ENCODE measurements around the gene GPRASP2.
"Not testable (repeated sequence)": the region's sequence is repeated elsewhere in the genome, so short reads cannot be mapped to it uniquely, and the experiment has no call there.

GPRASP2 gene
- 0.33 to 3.9 (median 1.7) reads per million in 17 experiments for total RNA-seq

- peak in 3 of 4 experiments; percentile 11 to 45 (median 39) for DNase-seq
Observed at GRCh38 chrX:102712216-102712966, at the start of gene GPRASP2. GPRASP2 (plus strand) TSS chrX:102712448; CDS start chrX:102714870, 2,422 bp downstream.

DNA sequence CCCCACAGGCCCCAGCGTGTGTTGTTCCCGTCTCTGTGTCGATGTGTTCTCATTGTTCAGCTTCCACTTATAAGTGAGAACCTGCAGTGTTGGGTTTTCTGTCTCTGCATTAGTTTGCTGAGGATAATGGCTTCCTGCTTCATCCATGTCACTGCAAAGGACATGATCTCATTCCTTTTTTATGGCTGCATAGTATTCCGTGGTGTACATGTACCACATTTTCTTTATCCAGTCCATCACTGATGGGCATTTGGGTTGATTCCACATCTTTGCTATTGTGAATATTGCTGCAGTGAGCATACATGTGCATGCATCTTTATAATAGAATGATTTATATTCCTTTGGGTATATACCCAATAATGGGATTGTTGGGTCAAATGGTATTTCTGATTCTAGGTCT is 48.4 kb upstream of the GPRASP2 start:
- DNase-seq = not testable (repeated sequence)

GRCh38 chrX:102667034-102667433 is 45.2 kb upstream of the GPRASP2 start:
- not testable (repeated sequence) for DNase-seq

- DNase-seq = no peak
Observed at GRCh38 chrX:102669526-102669925, 42.7 kb upstream of the GPRASP2 start.

DNA sequence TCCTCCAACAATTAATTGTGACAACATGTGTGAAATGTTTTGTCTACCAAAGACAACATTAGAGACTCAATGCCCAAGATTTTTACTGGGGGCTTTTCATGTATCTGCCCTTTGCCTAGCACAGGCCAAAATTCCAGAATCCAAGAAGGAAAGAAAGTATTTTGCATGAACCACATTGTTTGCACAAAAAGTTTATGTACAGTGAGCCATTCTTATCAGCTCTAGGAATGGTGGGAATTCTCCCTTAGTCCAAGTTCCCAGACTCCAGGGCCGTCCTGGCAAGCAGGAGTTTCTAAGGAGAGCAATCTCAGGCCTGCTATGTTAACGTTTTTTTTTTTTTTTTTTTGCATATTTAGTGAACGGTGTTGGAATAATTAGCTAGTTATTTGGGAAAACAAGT is 39.4 kb upstream of the GPRASP2 start:
- DNase-seq = no peak

- not testable (repeated sequence) for DNase-seq
Observed at GRCh38 chrX:102677479-102677878, 34.8 kb upstream of the GPRASP2 start.

DNA sequence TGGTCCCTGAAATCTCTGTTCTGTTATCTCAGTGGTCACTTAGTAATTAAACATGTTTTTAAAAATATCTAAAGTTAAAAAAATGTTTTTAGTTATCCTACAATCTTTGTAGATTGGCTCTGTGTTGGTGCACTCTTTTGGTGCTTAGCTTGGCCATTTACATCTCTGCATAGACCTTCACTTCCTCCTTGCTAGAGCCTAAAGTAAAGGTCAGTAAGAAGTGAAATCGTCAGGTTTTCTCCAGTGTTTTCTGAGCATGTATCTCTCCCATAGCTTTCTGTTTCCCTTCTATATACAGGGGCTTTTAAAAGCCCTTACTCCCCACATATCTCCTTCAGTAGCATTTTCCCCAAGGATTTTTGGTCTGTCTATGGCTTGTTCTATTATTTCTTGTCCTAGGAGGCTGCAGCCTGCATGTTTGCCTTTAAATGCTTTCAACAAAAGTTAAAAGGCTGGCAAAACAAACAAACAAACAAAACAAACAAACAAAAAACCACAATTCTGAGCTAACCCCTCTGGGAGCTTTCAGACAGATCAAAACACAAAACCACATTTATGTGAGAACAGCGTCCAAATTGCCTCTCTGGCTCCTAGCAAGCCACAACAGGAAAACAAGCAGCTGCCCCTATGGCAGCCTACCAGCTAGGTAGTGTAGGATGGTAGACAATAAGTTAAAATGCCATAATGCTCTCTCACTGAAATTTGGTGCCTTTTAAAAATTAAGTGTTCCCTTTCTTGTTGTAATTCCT is 27.3 kb upstream of the GPRASP2 start:
- no peak for DNase-seq

DNA sequence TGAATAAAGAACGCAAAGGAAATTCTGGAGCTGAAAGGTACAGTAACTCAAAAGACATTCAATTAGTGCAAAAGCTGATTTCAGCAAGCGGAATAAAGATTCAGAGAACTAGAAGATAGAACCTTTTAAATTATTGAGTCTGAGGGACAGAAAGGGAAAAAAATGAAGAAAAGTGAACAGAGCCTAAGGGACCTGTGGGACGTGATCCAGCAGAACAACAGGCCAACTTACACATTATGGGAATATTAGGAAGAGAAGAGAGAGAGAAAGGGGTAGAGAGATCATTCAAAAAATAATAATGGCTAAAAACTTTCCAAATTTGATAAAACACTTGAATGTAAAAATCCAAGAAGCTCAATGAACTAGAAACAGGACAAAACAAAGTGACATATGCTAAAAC is 17.5 kb upstream of the GPRASP2 start:
- no peak for DNase-seq

GRCh38 chrX:102696306-102696705 is 15.9 kb upstream of the GPRASP2 start:
- no peak for DNase-seq

GRCh38 chrX:102697494-102697893 is 14.8 kb upstream of the GPRASP2 start:
- DNase-seq = no peak

DNA sequence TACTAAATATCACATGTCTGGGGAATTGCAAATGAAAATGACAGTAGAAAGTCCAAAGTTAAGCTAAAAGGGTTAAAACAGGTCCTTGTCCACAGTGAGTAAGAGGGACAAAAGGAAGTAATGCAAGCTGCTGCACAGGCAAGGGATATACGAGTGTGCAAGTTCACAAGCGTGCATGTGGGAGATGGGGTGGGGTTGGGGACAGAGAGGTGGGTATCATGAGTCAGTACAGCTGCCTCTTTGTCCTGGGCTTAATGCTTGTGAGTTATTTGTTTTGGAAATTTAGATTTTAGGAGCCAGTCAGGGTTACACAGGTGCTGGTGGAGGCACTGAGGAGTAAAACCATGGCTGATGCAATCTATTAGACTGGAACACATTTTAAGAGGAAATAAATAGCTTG is 3.3 kb upstream of the GPRASP2 start:
- no peak for DNase-seq

GRCh38 chrX:102711872-102712215 is 404 bp upstream of the GPRASP2 start:
- DNase-seq = no peak

GRCh38 chrX:102712981-102713625 is 855 bp downstream of the GPRASP2 start:
- peak; percentile 5 to 28 (median 19) for DNase-seq

DNA sequence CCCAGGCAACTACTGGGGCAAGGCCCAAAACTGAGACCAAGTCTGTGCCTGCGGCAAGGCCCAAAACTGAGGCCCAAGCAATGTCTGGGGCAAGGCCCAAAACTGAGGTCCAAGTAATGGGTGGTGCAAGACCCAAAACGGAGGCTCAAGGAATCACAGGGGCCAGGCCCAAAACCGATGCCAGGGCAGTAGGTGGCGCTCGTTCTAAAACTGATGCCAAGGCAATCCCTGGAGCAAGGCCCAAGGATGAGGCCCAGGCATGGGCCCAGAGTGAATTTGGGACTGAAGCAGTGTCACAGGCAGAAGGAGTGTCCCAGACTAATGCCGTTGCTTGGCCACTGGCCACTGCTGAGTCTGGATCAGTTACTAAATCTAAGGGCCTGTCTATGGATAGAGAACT is 2.7 kb downstream of the GPRASP2 start:
- no peak for DNase-seq

DNA sequence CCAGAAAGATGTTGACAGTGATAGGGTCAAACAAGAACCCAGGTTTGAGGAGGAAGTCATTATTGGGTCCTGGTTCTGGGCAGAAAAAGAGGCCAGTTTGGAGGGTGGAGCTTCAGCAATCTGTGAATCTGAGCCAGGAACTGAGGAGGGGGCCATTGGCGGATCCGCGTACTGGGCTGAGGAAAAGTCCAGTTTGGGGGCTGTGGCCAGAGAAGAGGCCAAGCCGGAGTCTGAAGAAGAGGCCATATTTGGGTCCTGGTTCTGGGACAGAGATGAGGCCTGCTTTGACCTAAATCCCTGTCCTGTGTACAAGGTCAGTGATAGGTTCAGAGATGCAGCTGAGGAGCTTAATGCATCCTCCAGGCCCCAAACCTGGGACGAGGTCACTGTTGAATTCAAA is 3.7 kb downstream of the GPRASP2 start:
- no peak for DNase-seq

GRCh38 chrX:102720237-102721168 is 8.3 kb downstream of the GPRASP2 start, which contains the start of gene GPRASP3:
GPRASP3 (plus strand) TSS chrX:102720743; CDS start chrX:102748996, 28,253 bp downstream.
- peak; percentile 30 to 54 (median 46) for DNase-seq

- DNase-seq = not testable (repeated sequence)
Observed at GRCh38 chrX:102721169-102721506, 8.9 kb downstream of the GPRASP2 start.

- no peak for DNase-seq
Observed at GRCh38 chrX:102723456-102723855, 11.2 kb downstream of the GPRASP2 start.

- DNase-seq = no peak
Observed at GRCh38 chrX:102727761-102728160, 15.5 kb downstream of the GPRASP2 start.

DNA sequence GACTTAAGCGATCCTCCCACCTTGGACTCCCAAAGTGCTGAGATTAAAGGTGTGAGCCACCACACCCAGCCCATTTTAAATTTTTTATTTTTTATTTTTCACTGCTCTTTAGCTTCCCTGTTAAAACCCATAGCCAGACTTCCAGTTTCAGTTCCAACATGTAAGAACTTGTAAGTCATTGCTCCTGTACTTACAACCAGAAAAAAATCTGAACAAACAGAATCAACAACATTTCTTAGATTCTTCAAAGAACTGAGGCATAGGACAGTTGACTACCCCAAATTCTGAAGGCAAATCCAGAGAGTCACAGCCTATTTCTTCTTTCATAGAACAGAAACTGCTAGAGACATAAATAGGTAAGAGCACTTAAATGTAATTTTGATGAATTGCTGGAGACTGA is 16.4 kb downstream of the GPRASP2 start:
- no peak for DNase-seq

DNA sequence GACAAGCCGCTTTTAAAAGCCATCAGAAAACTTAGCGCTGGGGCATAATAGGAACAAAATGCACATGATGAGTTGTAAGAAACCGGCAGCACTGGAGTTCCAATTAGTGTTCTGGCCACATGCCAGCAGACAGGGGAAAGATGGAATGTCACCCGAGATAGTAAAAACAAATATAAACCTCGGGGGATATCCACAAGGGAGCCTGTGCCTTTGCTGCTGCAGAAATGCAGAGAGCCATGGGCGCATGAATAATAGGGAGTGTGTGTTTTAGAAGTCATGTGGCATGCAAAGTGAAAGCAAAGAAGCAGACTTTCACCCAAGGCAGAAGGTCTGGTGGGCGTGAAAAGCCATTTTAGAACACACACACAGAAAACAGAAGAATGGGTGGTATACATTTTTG is 27.4 kb downstream of the GPRASP2 start:
- no peak for DNase-seq

DNA sequence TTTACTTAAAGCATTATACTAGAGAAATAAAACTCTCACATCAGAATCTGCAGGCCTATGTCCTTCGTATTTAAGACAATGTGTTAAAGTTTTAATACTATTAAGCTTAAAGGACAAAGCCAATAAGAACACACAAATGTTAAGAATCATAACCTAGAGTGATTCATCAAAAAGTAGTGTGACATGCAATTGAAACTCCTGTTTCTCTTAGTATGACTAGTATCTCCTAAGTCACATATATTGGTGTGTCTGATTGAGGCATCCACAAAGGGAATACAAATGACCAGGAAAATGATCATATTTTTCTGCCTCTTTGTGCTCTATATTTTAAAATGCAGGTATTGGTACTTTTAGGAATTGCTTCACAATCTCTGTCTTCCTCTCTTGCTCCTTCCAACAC is 32.1 kb downstream of the GPRASP2 start:
- no peak for DNase-seq

DNA sequence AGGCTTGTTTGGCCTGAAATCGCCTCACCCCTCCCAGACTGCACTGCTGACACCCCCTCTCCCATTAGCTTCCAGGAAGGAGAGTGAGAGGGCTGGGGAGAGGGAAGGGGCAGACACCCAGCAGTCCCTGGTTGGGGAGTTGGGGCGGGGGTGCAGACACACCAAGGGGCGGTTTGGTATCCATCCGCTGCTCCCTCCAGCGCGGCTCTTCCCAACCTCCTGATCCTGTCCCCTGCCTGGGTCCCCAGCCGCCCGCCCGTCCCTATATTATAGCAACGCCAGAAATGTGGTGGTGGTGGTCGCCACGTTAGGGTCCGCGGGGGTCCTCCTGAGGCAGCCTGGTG is 33.2 kb downstream of the GPRASP2 start:
- no peak for DNase-seq

All from suppressor macrophage (primary cell).